ENCODE measurements around the gene TM9SF1.

TM9SF1 gene

DNA sequence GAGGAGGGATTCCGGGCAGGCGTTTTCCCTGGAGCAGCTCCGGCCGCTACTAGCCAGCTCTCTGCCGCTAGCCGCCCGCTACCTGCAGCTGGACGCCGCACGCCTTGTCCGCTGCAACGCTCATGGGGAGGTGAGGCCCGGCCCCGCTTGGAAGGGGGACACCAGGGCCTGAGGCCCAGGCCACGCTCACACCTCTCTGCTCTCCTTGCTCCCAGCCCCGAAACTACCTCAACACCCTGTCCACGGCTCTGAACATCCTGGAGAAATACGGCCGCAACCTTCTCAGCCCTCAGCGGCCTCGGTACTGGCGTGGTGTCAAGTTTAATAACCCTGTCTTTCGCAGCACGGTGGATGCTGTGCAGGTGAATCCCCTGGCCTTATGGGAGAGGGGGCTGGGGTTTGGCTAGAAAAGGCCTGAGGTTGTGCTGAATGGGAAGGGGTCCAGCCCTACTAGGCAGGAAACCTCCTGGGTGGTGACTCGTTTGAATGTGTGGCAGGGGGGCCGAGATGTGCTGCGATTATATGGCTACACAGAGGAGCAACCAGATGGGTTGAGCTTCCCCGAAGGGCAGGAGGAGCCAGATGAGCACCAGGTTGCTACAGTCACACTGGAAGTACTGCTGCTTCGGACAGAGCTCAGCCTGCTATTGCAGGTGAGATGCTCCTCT lies 47.3 kb downstream of the TM9SF1 start:
- DNase-seq, result no peak

DNA sequence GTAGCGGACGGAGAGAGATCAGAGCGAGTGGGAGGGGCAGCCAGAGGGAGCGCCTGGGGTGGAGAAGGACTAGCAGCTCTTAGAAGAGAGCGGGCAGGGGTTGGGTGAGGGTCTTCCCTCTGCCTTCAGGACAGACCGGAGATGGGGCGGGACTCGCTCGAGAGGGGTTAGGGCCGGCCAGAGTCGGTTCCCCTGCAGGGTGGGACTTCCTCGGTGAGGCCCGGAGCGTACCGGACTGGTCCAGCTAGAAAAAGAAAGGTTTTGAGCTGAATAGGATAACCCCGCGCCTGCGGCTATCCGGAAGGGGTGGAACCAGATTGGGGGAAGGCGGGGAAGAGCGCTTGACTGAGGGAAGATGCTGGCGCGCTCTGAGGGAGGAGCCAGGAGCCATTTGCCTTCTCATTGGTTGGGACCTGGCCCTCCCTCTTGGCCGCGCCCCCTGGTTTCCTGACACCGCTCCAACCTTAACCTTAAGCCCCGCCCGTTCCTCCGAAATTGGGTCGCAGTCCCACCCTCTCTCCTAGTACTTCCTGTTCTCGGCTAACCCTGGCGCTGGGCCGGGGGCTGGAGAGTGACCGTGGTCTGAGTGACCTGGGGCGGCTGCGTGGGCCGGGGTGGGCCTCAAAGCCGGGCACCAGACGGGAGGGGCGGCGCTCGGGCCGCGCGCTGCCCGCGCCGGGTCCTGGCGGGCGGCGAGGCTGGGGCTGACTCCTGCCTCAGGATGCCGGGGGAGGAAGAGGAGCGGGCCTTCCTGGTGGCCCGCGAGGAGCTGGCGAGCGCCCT lies 48.1 kb downstream of the TM9SF1 start, which contains the start of gene RNF31:
TSS of gene RNF31 (plus strand) at position 521 of the 783 bp plus-strand sequence. CDS start at position 722, 201 bp downstream.
- DNase-seq, result peak; percentile 80

DNA sequence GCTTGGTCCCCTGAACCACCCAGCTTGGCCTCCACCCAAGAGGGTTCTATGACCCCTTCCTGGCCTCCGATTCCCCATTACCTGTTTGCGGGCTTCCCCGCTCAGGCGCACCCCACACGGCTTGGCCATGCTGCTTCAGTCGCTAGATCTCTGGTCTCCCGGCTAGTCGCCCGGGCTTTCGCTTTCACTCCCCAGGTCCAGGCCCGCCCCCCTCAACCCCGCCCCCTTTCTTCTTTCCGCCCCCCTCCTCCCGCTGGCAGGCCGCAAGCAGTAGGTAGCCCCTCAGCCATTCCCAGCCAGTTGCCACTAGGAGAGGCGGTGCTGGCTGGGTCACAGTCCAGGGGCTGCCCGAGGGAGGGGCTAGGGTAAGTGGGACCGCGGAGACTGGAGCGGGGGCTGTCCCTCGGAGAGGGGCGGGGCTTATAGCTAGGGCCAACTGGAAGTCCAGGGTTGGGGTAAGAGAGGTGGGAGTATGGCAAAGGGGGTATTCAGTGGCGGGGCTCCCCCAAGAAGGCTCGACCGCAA lies 48.7 kb downstream of the TM9SF1 start, which contains the start of gene PSME2:
TSS of gene PSME2 (minus strand) at position 158 of the 525 bp plus-strand sequence. CDS start at position 129, 29 bp downstream.
- peak; percentile 77 for DNase-seq

DNA sequence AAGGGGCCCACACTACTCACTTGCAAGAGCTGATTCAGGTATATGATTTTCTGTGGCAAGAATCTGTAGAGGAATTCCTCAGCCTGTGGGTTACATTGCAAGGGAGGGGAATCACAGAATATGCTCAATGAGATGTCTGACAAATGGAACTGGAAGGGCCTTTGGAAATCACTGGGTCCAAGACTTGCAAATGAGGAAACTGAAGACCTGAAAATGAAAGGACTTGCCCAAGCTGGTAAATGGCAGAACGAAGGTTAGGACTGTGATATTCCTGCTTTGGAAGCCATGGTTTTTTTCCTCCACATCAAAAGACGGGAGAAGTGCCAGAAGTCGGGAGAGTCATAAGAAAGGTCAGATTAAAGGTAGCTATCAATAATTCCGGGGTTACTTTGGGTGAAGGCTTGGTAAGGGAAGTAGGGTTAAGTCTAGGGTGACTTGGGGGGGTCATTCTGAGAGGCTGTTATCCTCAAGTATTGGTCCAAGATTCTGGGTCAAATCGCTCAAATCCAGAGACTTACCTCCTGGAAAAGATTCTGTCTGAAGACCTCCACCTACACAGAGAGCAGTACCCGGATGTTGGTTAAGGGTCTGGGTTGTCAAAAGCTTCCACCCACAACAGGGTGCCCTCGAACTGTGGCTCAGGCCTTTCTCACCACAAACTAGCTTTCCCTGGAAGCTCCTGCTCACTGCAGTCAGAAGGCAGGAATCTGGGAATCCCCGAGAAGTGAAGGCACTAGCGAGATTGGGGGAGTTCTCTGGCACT lies 49.4 kb downstream of the TM9SF1 start:
- DNase-seq, result no peak

DNA sequence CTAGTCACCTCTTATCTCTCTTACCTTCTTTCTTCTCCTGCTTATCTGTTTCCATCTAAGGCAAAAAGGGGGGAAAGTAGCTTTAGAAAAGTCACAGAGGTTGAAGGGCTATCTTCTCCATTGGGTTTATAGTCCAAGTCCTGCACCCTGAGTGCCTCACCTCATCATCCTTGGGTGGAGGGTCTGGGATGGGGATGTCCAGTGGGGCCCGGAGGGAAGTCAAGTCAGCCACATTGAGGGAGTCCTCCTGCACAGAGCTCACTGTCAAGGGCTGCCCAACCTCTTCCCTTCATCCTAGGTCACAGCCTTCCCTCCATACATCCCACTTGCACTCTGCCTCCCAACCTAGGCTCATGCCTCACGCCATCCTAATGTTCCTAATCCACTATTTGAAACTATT lies 50.0 kb downstream of the TM9SF1 start:
- no peak for DNase-seq

DNA sequence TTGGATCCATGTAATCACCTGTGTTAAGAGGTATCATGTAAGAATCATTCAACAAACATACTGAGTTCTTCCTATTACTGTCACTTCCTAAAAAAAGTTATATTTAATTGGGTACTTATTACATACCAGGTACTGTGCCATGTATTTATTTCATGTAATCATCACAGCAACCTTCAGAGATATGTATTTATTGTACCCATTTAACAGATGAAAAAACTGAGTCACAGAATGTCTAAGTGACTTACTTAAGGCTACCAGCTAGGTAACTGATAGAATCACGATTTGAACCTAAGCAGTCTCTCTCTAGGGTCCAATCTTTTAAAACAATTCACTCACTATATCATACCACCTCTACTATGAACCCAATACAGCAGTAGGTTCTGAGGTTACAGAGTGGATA lies 50.8 kb downstream of the TM9SF1 start:
- DNase-seq, result no peak

DNA sequence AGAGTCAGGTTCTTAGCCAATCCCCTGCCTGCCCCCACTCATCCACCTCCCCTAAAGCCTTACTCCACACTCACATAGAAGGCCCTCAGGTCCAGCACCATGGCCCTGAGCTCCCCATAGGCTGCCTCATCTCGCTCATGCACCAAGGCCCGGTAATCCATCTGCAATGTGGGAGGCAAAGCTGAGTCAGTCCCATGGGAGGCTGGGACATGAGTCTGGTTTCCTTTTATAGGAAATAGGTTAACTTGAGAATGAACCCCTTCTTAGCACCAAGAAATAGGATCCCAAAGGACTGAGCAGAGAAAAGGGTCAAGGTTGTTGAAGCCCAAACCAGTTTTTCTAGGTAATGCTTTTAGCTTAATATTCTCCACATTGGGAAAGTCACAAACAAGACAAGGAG lies 51.7 kb downstream of the TM9SF1 start:
- no peak for DNase-seq

DNA sequence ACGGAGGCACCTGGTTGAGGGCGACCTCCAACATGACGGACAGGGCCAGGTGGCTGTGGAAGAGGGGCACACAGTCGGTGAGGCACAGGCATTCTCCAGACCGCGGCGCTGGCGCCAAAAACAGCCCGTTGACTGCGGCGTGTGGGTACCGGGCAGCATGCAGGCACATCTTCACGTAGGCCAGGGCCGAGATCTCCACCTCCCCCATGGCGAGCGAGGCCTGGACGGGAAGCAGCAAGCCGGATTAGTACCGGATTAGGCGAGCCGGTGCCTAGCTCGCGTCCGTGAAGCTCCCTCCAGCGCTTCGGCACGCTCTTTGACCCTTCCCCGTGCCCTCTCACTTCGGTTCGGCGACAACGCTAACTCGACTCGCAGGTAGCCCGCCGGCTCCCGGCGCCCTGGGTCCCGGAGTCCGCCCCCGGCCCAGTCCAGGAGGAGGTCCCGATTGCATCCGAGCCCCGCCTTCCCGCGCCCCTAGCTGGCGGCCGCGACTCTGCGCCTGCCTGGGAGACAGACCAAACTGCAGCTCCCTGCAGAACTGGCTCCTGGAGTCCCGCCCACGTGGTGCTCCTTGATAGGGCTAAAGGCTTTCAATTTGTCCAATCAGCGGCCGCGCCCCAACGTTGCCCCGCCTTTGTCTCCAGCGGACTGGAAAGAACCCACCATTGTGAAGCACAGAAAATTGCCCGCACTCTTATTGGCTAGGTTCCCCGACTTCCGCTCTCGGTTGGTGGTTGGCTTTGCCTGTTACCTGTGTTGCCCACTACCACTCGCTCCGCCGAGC lies 54.0 kb downstream of the TM9SF1 start, which contains the start of gene EMC9:
TSS of gene EMC9 (minus strand) at position 495 of the 784 bp plus-strand sequence. CDS start at position 208, 287 bp downstream.
- peak; percentile 78 for DNase-seq

DNA sequence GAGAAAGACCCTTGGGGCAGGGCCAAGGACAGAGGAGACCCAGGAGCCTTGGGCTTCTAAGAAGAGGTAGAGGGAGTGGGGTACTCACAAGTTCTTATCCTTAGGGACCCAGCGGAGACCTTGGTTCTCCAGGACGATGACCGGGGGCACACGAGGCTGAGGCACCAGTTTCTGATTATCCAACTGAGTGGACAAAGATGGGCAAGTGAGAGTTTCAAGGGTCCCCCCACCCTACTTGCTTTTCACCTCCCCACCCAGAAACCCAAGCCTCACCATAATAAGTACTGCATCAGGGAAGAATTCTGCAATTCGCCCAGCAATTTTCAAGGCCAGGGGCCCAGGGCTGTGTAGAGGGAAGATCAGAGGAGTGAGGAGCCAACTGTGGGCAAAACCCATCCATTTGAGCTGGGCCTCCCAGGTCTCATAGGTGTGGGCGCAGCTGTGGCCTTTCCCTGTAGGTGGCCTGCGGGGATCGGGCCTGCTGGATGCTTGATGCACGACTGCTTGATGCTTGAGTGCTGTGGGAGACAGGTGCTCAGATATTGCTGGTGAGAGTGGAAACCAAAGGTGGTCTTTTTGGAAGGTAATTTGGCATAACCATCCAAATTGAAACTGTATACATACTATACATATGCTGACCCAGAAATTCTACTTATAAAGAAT lies 55.8 kb downstream of the TM9SF1 start:
- DNase-seq, result no peak

Data from GOT3 (cell line).